Liver (tissue), 3 donors: ENCODE measurements around the gene PDE4B.

Experiments used
- ATF3 ChIP-seq: IDR thresholded peaks from 2 replicates; pipeline ENCODE4 v1.6.1; 2016; ENCODE audit warnings: antibody characterized with exemption
- CTCF ChIP-seq: fragments of 150-350 bp; IDR thresholded peaks from 2 replicates; pipeline ENCODE4 v1.5.1; 2017; ENCODE audit warnings: improper control_type of control experiment, low read depth, low read length; ENCODE audit not compliant: missing input control
- EGR1 ChIP-seq, 2 donors: IDR thresholded peaks; 2 replicates each; pipeline ENCODE4 v1.6.1; 2016 to 2018; ENCODE audit warnings: antibody characterized with exemption in 2 of 2, low read depth in 2 of 2
- FOXA1 ChIP-seq: IDR thresholded peaks from 2 replicates; pipeline ENCODE4 v1.6.1; 2016; ENCODE audit warnings: antibody characterized with exemption
- GABPA ChIP-seq, 2 donors: IDR thresholded peaks in 1 of 2; conservative IDR thresholded peaks in 1 of 2; 2 replicates each; pipeline ENCODE4 v1.6.1; 2016; ENCODE audit warnings: antibody characterized with exemption in 2 of 2, mild to moderate bottlenecking in 1 of 2, moderate library complexity in 1 of 2
- MAX ChIP-seq: IDR thresholded peaks from 2 replicates; pipeline ENCODE4 v1.6.1; 2016; ENCODE audit warnings: antibody characterized with exemption
- NR2F2 ChIP-seq: IDR thresholded peaks from 2 replicates; pipeline ENCODE4 v1.6.1; 2016; ENCODE audit warnings: antibody characterized with exemption
- RAD21 ChIP-seq, 2 donors: IDR thresholded peaks; 2 replicates each; pipeline ENCODE4 v1.6.1; 2016; ENCODE audit warnings: antibody characterized with exemption in 2 of 2, mild to moderate bottlenecking in 2 of 2
- RXRA ChIP-seq, 2 donors: IDR thresholded peaks; 2 replicates each; pipeline ENCODE4 v1.6.1; 2017 to 2018; ENCODE audit warnings: antibody characterized with exemption in 2 of 2, mild to moderate bottlenecking in 1 of 2
- SP1 ChIP-seq: IDR thresholded peaks from 2 replicates; pipeline ENCODE4 v1.6.1; 2018; ENCODE audit warnings: antibody characterized with exemption, mild to moderate bottlenecking
- TAF1 ChIP-seq: conservative IDR thresholded peaks from 2 replicates; pipeline ENCODE4 v1.6.1; 2016; ENCODE audit warnings: antibody characterized with exemption, mild to moderate bottlenecking
- YY1 ChIP-seq: IDR thresholded peaks from 2 replicates; pipeline ENCODE4 v1.6.1; 2016; ENCODE audit warnings: antibody characterized with exemption, mild to moderate bottlenecking
- ZBTB33 ChIP-seq: IDR thresholded peaks from 2 replicates; pipeline ENCODE4 v1.6.1; 2016; ENCODE audit warnings: antibody characterized with exemption
- TF ChIP-seq, protein P1 (sequence below): IDR thresholded peaks from 2 replicates; pipeline ENCODE4 v1.6.1; 2016; ENCODE audit warnings: antibody characterized with exemption, mild to moderate bottlenecking
- donor health status: healthy.
- donor health status: healthy.

GRCh38 chr1:66211521-66211920 is 418.8 kb downstream of the PDE4B start:
- TF ChIP-seq CTCF: no peak
- TF ChIP-seq MAX: no peak
- no peak for TF ChIP-seq YY1
- TF ChIP-seq FOXA1: no peak
- TF ChIP-seq TAF1: no peak
- TF ChIP-seq ZBTB33: no peak
- no peak for TF ChIP-seq RXRA (IDR thresholded peaks at IDR 0.05)
- TF ChIP-seq SP1: no peak
- no peak for TF ChIP-seq RAD21 (IDR thresholded peaks at IDR 0.05)
- TF ChIP-seq NR2F2: no peak
- TF ChIP-seq, protein P1, sequence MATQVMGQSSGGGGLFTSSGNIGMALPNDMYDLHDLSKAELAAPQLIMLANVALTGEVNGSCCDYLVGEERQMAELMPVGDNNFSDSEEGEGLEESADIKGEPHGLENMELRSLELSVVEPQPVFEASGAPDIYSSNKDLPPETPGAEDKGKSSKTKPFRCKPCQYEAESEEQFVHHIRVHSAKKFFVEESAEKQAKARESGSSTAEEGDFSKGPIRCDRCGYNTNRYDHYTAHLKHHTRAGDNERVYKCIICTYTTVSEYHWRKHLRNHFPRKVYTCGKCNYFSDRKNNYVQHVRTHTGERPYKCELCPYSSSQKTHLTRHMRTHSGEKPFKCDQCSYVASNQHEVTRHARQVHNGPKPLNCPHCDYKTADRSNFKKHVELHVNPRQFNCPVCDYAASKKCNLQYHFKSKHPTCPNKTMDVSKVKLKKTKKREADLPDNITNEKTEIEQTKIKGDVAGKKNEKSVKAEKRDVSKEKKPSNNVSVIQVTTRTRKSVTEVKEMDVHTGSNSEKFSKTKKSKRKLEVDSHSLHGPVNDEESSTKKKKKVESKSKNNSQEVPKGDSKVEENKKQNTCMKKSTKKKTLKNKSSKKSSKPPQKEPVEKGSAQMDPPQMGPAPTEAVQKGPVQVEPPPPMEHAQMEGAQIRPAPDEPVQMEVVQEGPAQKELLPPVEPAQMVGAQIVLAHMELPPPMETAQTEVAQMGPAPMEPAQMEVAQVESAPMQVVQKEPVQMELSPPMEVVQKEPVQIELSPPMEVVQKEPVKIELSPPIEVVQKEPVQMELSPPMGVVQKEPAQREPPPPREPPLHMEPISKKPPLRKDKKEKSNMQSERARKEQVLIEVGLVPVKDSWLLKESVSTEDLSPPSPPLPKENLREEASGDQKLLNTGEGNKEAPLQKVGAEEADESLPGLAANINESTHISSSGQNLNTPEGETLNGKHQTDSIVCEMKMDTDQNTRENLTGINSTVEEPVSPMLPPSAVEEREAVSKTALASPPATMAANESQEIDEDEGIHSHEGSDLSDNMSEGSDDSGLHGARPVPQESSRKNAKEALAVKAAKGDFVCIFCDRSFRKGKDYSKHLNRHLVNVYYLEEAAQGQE: no peak
- TF ChIP-seq GABPA (IDR thresholded peaks at IDR 0.05 in 1 of 2, conservative IDR thresholded peaks at IDR 0.05 in 1 of 2): no peak
- TF ChIP-seq EGR1 (IDR thresholded peaks at IDR 0.05; ENCODE audit: low read depth in 2 of 2): no peak
- TF ChIP-seq ATF3: no peak
